Liver (tissue), 9 donors: ENCODE measurements around the gene CKMT2. TPM values are rescaled to one million over a fixed set of nuclear protein-coding genes. Genes with fewer than 3 reads are reported as not detected.
"Not testable (repeated sequence)": the region's sequence is repeated elsewhere in the genome, so short reads cannot be mapped to it uniquely, and the experiment has no call there.

ENCODE experiments used
- DNase-seq: peaks from one replicate; pipeline ENCODE4 v3.0.0-alpha.2; 2017; ENCODE audit warnings: low spot score
- H3K27ac ChIP-seq, 2 donors: one replicate each; pipeline ENCODE4 v1.7.0; 2013; ENCODE audit warnings: inconsistent platforms in 2 of 2, low read length in 2 of 2, control low read depth in 1 of 2, low read depth in 1 of 2, mild to moderate bottlenecking in 1 of 2
- H3K27me3 ChIP-seq, 4 donors: one replicate each; pipeline versions ENCODE4 v1.6.1 to v1.7.0; 2013; ENCODE audit warnings: low read length in 3 of 4, inconsistent platforms in 1 of 4, mild to moderate bottlenecking in 1 of 4, moderate library complexity in 1 of 4; ENCODE audit not compliant: control insufficient read depth in 4 of 4, insufficient read depth in 4 of 4
- H3K36me3 ChIP-seq, 4 donors: one replicate each; pipeline versions ENCODE4 v1.6.1 to v1.7.0; 2013; ENCODE audit warnings: low read length in 3 of 4, mild to moderate bottlenecking in 3 of 4, low read depth in 1 of 4, moderate library complexity in 1 of 4; ENCODE audit not compliant: control insufficient read depth in 4 of 4, insufficient read depth in 3 of 4
- H3K4me1 ChIP-seq, 4 donors: one replicate each; pipeline versions ENCODE4 v1.6.1 to v1.7.0; 2013; ENCODE audit warnings: low read length in 3 of 4, mild to moderate bottlenecking in 3 of 4, moderate library complexity in 1 of 4; ENCODE audit not compliant: control insufficient read depth in 4 of 4, insufficient read depth in 4 of 4
- H3K4me3 ChIP-seq, 3 donors: one replicate each; pipeline versions ENCODE4 v1.6.1 to v1.7.0; 2013; ENCODE audit warnings: low read length in 3 of 3, control low read depth in 1 of 3, low read depth in 1 of 3, mild to moderate bottlenecking in 1 of 3
- H3K9ac ChIP-seq, 2 donors: one replicate each; pipeline ENCODE4 v1.7.0; 2013; ENCODE audit warnings: low read length in 2 of 2, mild to moderate bottlenecking in 2 of 2, moderate library complexity in 2 of 2, control low read depth in 1 of 2, low read depth in 1 of 2
- H3K9me3 ChIP-seq, 4 donors: one replicate each; pipeline versions ENCODE4 v1.6.1 to v1.7.0; 2013; ENCODE audit warnings: low read length in 3 of 4; ENCODE audit not compliant: control insufficient read depth in 4 of 4
- ATF3 ChIP-seq: IDR thresholded peaks from 2 replicates; pipeline ENCODE4 v1.6.1; 2016; ENCODE audit warnings: antibody characterized with exemption
- EGR1 ChIP-seq, 2 donors: IDR thresholded peaks; 2 replicates each; pipeline ENCODE4 v1.6.1; 2016 to 2018; ENCODE audit warnings: antibody characterized with exemption in 2 of 2, low read depth in 2 of 2
- FOXA1 ChIP-seq: IDR thresholded peaks from 2 replicates; pipeline ENCODE4 v1.6.1; 2016; ENCODE audit warnings: antibody characterized with exemption
- FOXA2 ChIP-seq: IDR thresholded peaks from 2 replicates; pipeline ENCODE4 v1.6.1; 2016; ENCODE audit warnings: antibody characterized with exemption
- GABPA ChIP-seq, 2 donors: IDR thresholded peaks in 1 of 2; conservative IDR thresholded peaks in 1 of 2; 2 replicates each; pipeline ENCODE4 v1.6.1; 2016; ENCODE audit warnings: antibody characterized with exemption in 2 of 2, mild to moderate bottlenecking in 1 of 2, moderate library complexity in 1 of 2
- HNF4A ChIP-seq, 2 donors: conservative IDR thresholded peaks; 2 replicates each; pipeline ENCODE4 v1.6.1; 2016; ENCODE audit warnings: antibody characterized with exemption in 2 of 2, mild to moderate bottlenecking in 2 of 2
- JUND ChIP-seq, 2 donors: IDR thresholded peaks; 2 replicates each; pipeline ENCODE4 v1.6.1; 2016; ENCODE audit warnings: antibody characterized with exemption in 2 of 2
- MAX ChIP-seq: IDR thresholded peaks from 2 replicates; pipeline ENCODE4 v1.6.1; 2016; ENCODE audit warnings: antibody characterized with exemption
- NR2F2 ChIP-seq: IDR thresholded peaks from 2 replicates; pipeline ENCODE4 v1.6.1; 2016; ENCODE audit warnings: antibody characterized with exemption
- RAD21 ChIP-seq, 2 donors: IDR thresholded peaks; 2 replicates each; pipeline ENCODE4 v1.6.1; 2016; ENCODE audit warnings: antibody characterized with exemption in 2 of 2, mild to moderate bottlenecking in 2 of 2
- REST ChIP-seq: IDR thresholded peaks from 2 replicates; pipeline ENCODE4 v1.6.1; 2016; ENCODE audit warnings: antibody characterized with exemption, mild to moderate bottlenecking
- SP1 ChIP-seq: IDR thresholded peaks from 2 replicates; pipeline ENCODE4 v1.6.1; 2018; ENCODE audit warnings: antibody characterized with exemption, mild to moderate bottlenecking
- TAF1 ChIP-seq: conservative IDR thresholded peaks from 2 replicates; pipeline ENCODE4 v1.6.1; 2016; ENCODE audit warnings: antibody characterized with exemption, mild to moderate bottlenecking
- WGBS: extraction: QIAGEN DNeasy Blood & Tissue Kit; methylation state at CpG from one replicate; pipeline ENCODE4 v1.1.7; 2013; 5-methylcytosine and 5-hydroxymethylcytosine counted together
- polyA plus RNA-seq, 2 donors: library from polyadenylated mRNA; stranded (reverse) in 1 of 2; unstranded in 1 of 2; fragments of 200-250 nt in 1 of 2; fragments of >200 nt in 1 of 2; fragmentation: Nextera tagmentation in 1 of 2; extraction: Ambion mirVana in 1 of 2; gene quantifications; one replicate each; pipeline versions ENCODE4 v1.2.1 to v1.2.3, GENCODE V29; 2013 to 2015
- total RNA-seq, 2 donors: library from RNA; depleted of rRNA; stranded (reverse); fragments of >200 nt; gene quantifications; one replicate each; pipeline ENCODE4 v1.2.3, GENCODE V29; 2014
- donor health status: healthy.
- donor health status: healthy.
- donor health status: healthy.
- donor health status: healthy.
- donor health status: healthy.

Gene CKMT2
- total and polyA plus RNA-seq, 4 donors: 0.20 to 2.6 (median 0.82) TPM

- no peak for TF ChIP-seq ATF3
- TF ChIP-seq FOXA1: no peak
- TF ChIP-seq TAF1: no peak
- TF ChIP-seq RAD21 (IDR thresholded peaks at IDR 0.05): no peak
- no peak for TF ChIP-seq GABPA (IDR thresholded peaks at IDR 0.05 in 1 of 2, conservative IDR thresholded peaks at IDR 0.05 in 1 of 2)
Observed at GRCh38 chr5:81265101-81265500, 32.0 kb downstream of the CKMT2 start (continued).

DNA sequence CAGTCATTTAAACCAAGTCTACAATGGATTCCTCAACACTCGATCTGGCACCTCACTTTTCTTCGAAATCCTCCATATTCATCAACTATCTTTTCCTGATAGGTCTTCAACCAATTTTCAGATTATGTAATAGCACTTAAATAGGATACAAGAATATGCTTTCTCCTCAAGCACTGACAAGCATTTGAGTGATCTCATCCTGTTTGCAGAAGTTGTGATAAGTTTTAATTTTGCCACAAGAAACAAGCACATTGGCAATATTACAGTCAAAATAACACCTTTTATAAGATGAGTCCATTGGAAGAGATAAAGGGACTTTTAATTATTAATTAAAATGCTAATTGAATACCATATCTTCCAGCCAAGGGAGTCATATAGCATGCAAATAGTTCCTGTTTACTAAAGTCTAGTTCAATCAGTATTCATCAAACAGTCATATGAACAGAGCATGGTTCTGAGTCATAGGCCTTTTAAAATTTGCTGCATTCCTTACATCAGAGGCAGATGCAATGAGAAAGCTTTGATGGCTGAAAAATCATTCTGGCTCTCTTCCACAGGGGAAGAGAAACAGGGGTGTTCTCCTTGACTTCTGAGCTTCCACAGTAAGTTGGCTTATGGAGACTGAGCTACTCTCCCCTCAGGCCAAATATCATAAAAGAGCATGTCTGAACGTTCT is 35.5 kb downstream of the CKMT2 start:
- WGBS: 87% methylated on average over 3 of the region's 3 CpGs
- H3K4me1 ChIP-seq: no peaks in the 10 kb centered on the region
- no peak overlapping the region for H3K27ac ChIP-seq
- no peaks in the 10 kb centered on the region for H3K9me3 ChIP-seq
- H3K9ac ChIP-seq: no peak overlapping the region
- no peak for DNase-seq
- H3K27me3 ChIP-seq: no peaks in the 10 kb centered on the region
- no peak overlapping the region for H3K4me3 ChIP-seq
- TF ChIP-seq FOXA1 (no peak), FOXA2 (no peak), SP1 (no peak), NR2F2 (no peak), JUND (IDR thresholded peaks at IDR 0.05) (no peak), HNF4A (conservative IDR thresholded peaks at IDR 0.05) (no peak), TAF1 (no peak), MAX (no peak), GABPA (IDR thresholded peaks at IDR 0.05 in 1 of 2, conservative IDR thresholded peaks at IDR 0.05 in 1 of 2) (no peak), ATF3 (no peak), EGR1 (IDR thresholded peaks at IDR 0.05; ENCODE audit: low read depth in 2 of 2) (no peak)
- H3K36me3 ChIP-seq: peaks cover 0 to 3% (median 0%) of the 10 kb centered on the region in 4 donors

DNA sequence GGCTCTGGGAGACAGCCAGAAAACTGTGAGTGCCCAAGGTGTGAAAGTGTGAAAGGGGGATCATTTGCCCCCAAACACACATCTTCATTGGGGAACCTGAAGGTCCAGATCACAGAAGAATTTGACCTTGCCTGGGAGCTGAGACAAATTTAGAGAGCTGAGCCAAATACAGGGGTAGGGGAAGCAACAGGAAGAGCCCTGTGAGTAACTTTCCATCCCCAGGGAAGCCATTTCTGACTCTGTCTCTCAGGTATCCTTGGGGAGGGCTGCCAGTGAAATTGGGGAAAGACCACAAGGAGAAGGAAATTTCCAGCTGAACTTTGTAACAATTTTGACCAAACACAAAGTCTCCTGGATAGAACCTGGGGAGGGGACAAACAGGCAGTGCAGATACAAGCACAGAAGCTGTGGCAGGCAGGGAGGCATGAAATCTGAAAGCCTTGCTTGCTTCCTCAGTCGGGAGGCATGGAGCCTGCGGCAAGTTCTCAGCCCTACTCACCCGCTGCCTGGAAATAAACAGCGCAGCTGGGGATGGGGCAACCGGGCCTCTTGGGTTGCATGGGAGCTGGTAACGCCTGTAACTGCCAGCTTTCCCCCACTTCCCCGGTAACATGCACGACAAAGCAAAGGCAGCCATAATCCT is 36.8 kb downstream of the CKMT2 start:
- H3K36me3 ChIP-seq: peaks cover 0 to 3% (median 0%) of the 10 kb centered on the region in 4 donors
- H3K4me1 ChIP-seq: no peaks in the 10 kb centered on the region
- H3K27me3 ChIP-seq: no peaks in the 10 kb centered on the region
- TF ChIP-seq HNF4A (conservative IDR thresholded peaks at IDR 0.05) (no peak), REST (no peak)
- WGBS: 95% methylated on average over 8 of the region's 8 CpGs
- no peak for DNase-seq
- H3K27ac ChIP-seq: no peak overlapping the region
- no peak overlapping the region for H3K4me3 ChIP-seq
- H3K9me3 ChIP-seq: no peaks in the 10 kb centered on the region
- no peak overlapping the region for H3K9ac ChIP-seq

GRCh38 chr5:81270394-81271027 is 37.4 kb downstream of the CKMT2 start:
- 95% methylated on average over 2 of the region's 2 CpGs for WGBS
- H3K27me3 ChIP-seq, H3K9me3 ChIP-seq, H3K36me3 ChIP-seq, H3K4me1 ChIP-seq, H3K9ac ChIP-seq, DNase-seq, H3K27ac ChIP-seq, H3K4me3 ChIP-seq: not testable (repeated sequence)
